ENCODE measurements around the gene RAF1.
A peak's percentile ranks its signal among the peaks of the same experiment; 100 is the strongest.
"Not testable (repeated sequence)": the region's sequence is repeated elsewhere in the genome, so short reads cannot be mapped to it uniquely, and the experiment has no call there.

Gene RAF1

DNA sequence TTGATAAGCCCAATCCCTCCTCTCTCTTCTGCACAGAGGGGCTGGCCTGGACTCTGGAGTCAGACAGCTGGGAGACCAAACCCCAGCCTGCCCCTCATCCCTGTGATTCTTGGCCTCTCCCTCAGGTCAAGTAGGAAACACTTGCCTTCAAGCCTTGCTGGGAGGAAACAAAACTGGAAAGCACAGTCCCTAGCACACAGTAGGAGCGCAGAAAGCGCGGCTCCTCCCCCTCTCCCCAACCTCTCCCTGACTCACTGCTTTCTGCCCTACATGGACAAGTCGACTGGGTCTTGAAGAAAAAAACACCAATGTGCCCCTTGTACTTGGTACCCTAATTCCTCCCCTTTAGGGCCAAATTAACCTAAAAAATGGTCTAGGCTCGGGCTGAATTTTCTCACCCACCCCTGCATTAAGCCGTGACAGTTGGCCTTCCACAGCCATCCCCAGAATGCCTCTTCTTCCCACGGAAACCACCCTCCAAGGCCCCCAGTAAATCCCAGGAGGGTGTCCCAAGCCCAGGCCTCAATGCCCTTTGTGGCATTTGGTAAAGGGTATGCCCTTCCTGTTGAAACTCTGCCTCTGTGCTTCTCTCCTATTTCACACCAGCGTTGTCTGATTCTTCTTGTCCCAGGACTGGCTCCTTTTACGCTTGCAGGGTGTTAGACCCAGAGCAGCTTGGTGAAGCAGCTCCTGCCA is 11.3 kb upstream of the RAF1 start:
- no peak for DNase-seq

GRCh38 chr3:12673956-12674736 is 10.2 kb upstream of the RAF1 start:
- not testable (repeated sequence) for DNase-seq

DNA sequence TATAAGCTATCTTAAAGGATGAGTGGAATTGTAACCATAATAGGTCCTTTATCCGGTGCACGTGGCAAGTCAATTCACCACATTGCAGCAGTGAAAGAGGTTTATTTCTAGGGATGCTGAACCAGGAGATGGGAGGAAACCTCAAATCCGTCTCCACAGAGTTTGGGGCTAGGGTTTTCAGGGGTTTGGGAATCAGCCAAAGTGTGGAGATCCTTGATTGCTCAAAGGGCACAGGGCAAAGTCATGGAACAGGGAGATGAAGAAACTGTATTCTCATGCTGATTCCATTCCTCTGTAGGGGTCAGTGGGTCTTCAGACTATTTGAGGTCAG is 7.2 kb upstream of the RAF1 start:
- no peak for DNase-seq

DNA sequence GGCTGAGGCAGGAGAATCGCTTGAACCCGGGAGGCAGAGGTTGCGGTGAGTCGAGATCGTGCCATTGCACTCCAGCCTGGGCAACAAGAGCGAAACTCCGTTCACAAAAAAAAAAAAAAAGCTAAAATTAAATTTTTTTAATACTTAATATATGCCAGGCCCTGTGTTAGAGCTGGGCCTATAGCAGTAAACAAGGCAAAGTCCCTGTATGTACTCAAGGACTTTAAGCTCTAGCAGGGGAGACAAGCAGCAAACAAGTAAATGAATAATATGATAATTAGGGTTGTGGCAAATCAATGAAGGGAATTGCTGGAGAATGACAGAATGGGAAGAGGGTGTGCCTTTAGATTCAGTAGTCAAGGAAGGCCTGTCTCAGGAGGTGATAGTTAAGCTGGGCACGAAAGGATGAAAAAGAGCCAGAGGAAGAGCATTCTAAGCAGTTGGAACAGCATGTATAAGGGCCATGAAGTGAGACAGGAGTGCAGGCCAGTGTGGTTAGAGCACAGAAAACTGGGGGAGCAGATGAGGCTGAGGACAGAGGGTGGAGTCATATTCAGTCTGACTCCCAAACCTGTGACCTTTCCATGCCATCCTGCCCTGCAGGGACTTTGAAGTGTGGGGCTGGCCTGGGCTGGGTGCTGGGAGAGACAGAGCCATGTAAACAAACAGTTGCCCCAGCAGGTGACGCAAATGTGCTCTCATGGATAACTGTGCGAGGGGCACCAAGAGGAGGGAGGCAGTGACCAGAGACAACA is 6.6 kb upstream of the RAF1 start:
- no peak for DNase-seq

GRCh38 chr3:12663401-12663935 is 449 bp downstream of the RAF1 start:
- peak; percentile 6 to 61 (median 43) for DNase-seq

DNA sequence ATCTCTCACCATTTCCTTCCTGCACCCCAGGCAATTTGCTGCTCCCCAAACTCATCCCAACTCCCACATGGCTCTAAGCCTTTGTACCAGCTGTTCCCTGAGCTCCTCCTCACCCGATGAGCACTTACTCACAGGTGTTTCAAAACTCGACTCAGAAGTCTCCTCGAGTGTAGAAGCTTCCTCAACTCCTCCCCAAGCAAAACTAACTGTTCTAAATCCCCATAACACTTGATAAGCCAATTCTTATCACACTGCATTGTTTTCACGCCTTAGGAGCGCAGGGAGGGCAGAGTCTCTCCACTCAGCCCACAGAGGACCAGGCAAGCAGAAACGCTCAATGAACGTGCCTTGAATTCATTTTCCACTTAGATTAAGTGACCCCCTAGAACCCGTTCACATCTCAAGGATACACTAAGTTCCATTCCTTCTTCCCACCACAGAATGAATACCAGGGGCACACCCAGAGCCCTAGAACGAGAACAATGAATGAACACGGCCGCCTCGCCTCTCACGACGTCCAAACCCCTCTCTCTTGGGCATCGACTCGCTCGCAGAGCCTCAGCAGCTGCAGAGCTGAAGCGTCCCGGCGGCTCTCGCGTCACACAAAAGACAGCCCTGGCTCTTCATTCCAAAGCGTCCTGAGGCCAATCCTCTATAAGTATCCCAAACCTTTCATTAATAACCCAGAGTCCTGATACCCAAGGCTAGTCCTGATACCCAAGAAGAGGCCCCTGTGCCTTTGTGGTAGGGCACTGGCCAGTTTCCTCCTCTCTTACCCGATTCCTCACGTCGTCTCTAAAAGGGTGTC is 1.1 kb downstream of the RAF1 start:
- peak in 2 of 5 donors; percentile 8 to 35 for DNase-seq

- no peak for DNase-seq
These were observed 1.9 kb downstream of the RAF1 start for GRCh38 chr3:12661926-12662592.

DNA sequence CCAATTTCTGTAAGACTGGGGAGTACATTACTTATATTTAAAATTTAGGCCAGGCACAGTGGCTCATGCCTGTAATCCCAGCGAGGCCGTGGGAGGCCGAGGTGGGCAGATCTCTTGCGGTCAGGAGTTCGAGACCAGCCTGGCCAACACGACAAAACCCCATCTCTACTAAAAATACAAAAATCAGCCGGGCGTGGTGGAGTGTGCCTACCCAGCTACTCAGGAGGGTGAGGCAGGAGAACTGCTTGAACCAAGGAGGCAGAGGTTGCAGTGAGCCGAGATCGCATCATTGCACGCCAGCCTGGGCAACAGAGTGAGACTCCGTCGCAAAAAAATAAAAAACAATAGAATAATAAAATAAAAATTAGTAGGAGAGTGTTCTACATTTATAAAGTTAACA is 2.5 kb downstream of the RAF1 start:
- not testable (repeated sequence) for DNase-seq

GRCh38 chr3:12660196-12660595 is 3.7 kb downstream of the RAF1 start:
- DNase-seq = no peak

- no peak for DNase-seq
These were observed 4.5 kb downstream of the RAF1 start for GRCh38 chr3:12659316-12660015.

DNA sequence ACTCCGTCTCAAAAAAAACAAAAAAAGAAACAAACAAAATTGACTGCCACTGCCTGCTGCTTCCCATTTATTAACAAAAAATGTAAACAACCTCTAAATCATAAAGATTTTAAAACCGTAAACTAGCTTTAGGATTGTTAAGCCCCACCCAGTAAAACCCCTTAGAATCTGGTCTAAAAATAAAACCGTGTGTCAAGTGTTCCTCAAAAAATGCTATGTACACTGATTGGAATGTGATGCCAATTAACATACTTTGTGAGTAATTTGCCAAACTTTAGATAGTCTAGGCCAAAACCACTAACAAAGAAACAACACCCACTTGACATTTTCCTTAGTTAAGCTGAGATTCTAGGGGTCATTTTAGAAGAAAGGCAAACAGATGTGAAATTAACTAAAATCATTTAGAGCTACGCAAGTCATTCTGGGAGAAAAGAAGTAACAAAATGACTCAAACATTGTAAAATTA is 5.3 kb downstream of the RAF1 start:
- no peak for DNase-seq

DNA sequence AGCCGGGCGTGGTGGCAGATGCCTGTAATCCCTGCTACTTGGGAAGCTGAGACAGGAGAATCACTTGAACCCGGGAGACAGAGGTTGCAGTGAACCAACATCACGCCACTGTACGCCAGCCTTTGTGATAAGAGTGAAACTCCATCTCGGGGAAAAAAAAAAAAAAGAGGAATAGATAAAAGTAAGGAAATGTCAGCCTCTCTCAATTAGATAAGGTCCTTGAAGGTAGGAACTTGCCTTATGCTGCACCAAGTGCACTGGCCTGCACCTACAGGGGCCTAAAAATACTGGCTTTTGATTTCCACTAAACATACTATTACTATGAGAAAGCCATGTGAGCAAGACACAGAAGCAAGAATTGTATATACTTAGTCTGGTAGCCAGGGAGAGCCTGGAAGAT is 7.1 kb downstream of the RAF1 start:
- no peak for DNase-seq

GRCh38 chr3:12656193-12656592 is 7.7 kb downstream of the RAF1 start:
- DNase-seq = no peak

- no peak for DNase-seq
These were observed 8.2 kb downstream of the RAF1 start for GRCh38 chr3:12655701-12656100.

- DNase-seq = no peak
These were observed 10.2 kb downstream of the RAF1 start for GRCh38 chr3:12653747-12654146.

- no peak for DNase-seq
These were observed 15.4 kb downstream of the RAF1 start for GRCh38 chr3:12648384-12648959.

- no peak for DNase-seq
These were observed 19.5 kb downstream of the RAF1 start for GRCh38 chr3:12644331-12644937.

- no peak for DNase-seq
These were observed 20.2 kb downstream of the RAF1 start for GRCh38 chr3:12643724-12644123.

DNA sequence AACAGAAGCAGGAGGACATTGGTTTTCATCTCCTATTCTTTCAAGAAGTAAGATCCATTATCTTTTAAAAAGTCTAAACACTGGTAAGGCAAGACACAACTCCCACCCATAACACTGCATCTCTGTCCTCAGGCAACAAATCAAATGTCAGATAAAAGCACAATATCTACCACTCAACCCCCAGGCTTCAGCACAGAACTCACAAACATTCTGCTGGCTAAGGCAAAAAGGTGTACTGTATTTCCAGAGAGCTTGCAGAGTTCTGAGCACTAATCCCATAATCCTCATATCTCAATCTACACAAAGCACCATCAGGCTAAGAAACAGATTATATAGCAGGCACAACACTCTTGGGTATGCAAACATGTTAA is 20.9 kb downstream of the RAF1 start:
- DNase-seq = no peak

DNA sequence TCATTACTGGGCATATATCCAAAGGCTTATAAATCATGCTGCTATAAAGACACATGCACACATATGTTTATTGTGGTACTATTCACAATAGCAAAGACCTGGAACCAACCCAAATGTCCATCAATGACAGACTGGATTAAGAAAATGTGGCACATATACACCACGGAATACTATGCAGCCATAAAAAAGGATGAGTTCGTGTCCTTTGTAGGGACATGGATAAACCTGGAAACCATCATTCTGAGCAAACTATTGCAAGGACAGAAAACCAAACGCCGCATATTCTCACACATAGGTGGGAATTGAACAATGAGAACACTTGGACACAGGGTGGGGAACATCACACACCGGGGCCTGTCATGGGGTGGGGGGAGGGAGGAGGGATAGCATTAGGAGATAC is 23.1 kb downstream of the RAF1 start:
- not testable (repeated sequence) for DNase-seq

GRCh38 chr3:12638105-12638504 is 25.8 kb downstream of the RAF1 start:
- DNase-seq = no peak

All from T-helper 1 cell (primary cell).